Body of pancreas (tissue), 4 donors: ENCODE measurements around the gene HNRNPL. TPM values are rescaled to one million over a fixed set of nuclear protein-coding genes. Genes with fewer than 3 reads are reported as not detected.

Experiments
- ATAC-seq: fragments of 150-250 bp; one replicate; pipeline ENCODE4 v1.9.1; 2016
- DNase-seq, 4 donors: peaks; one replicate each; pipeline ENCODE4 v3.0.0-alpha.2; 2019
- H3K27ac ChIP-seq, 4 donors: fragments of 200-600 bp; sonication (generic); 1 replicate in 3 of 4; 2 replicates in 1 of 4; pipeline versions ENCODE4 v1.5.1 to v1.6.1; 2016 to 2019; ENCODE audit warnings: mild to moderate bottlenecking in 1 of 4, mixed read lengths in 1 of 4, moderate library complexity in 1 of 4
- H3K27me3 ChIP-seq, 2 donors: fragments of 200-600 bp; sonication (generic); one replicate each; pipeline ENCODE4 v1.6.0; 2016; ENCODE audit warnings: mild to moderate bottlenecking in 1 of 2
- H3K36me3 ChIP-seq, 2 donors: fragments of 200-600 bp; sonication (generic); replicated peaks in 1 of 2; 2 replicates each; pipeline ENCODE4 v1.5.1; 2016; ENCODE audit warnings: low read depth in 2 of 2; ENCODE audit not compliant: insufficient read depth in 1 of 2
- H3K4me1 ChIP-seq: fragments of 200-600 bp; sonication (generic); one replicate; pipeline ENCODE4 v1.6.0; 2016
- H3K4me3 ChIP-seq, 2 donors: fragments of 200-600 bp; sonication (generic); 1 replicate in 1 of 2; 2 replicates in 1 of 2; pipeline ENCODE4 v1.5.1; 2016 to 2019
- H3K9me3 ChIP-seq, 3 donors: fragments of 200-600 bp; sonication (generic); 1 replicate in 2 of 3; 2 replicates in 1 of 3; pipeline ENCODE4 v1.5.1; 2016
- CTCF ChIP-seq, 7 experiments: fragments of 450-650 bp in 4 of 7; fragments of 200-600 bp in 3 of 7; sonication (generic) in 3 of 7; IDR thresholded peaks; one replicate each; pipeline ENCODE4 v1.5.1; 2016 to 2019; ENCODE audit warnings: antibody characterized with exemption in 7 of 7
- POLR2A ChIP-seq, 3 donors: fragments of 450-650 bp; IDR thresholded peaks; one replicate each; pipeline ENCODE4 v1.6.1; 2016; ENCODE audit warnings: antibody characterized with exemption in 3 of 3, mild to moderate bottlenecking in 2 of 3
- WGBS, 2 donors: methylation state at CpG; one replicate each; pipeline ENCODE4 v1.1.5; 2017; 5-methylcytosine and 5-hydroxymethylcytosine counted together
- intact Hi-C: fragments of 100-400 bp; cut with DNase I; formaldehyde crosslinking; loops from one replicate; pipeline ENCODE4 v1.15.1; 2023
- total RNA-seq, 2 donors: library from RNA; depleted of rRNA; stranded (reverse); fragments of >200 nt; gene quantifications; one replicate each; pipeline ENCODE4 v1.1.0, GENCODE V29; 2016

Gene HNRNPL
- total RNA-seq, 2 donors from 2014 or later: 80.4 to 139 TPM

- TF ChIP-seq POLR2A (IDR thresholded peaks at IDR 0.05): no peak
- no peak for TF ChIP-seq CTCF (IDR thresholded peaks at IDR 0.05)
- Histone ChIP-seq H3K27ac (no peak overlapping the region), H3K27me3 (no peaks in the 10 kb centered on the region), H3K9me3 (no peaks in the 10 kb centered on the region), H3K4me3 (no peak overlapping the region), H3K4me1 (peaks cover 10% of the 10 kb centered on the region), H3K36me3 (peaks cover 2 to 8% of the 10 kb centered on the region in 2 donors)
- WGBS, 2 donors: 93 to 97% methylated on average over 9 of the region's 9 CpGs
- intact Hi-C loops: no loop called here
- no peak for ATAC-seq
- DNase-seq: no peak
Measured at GRCh38 chr19:38883286-38883685, 33.5 kb upstream of the HNRNPL start.

DNA sequence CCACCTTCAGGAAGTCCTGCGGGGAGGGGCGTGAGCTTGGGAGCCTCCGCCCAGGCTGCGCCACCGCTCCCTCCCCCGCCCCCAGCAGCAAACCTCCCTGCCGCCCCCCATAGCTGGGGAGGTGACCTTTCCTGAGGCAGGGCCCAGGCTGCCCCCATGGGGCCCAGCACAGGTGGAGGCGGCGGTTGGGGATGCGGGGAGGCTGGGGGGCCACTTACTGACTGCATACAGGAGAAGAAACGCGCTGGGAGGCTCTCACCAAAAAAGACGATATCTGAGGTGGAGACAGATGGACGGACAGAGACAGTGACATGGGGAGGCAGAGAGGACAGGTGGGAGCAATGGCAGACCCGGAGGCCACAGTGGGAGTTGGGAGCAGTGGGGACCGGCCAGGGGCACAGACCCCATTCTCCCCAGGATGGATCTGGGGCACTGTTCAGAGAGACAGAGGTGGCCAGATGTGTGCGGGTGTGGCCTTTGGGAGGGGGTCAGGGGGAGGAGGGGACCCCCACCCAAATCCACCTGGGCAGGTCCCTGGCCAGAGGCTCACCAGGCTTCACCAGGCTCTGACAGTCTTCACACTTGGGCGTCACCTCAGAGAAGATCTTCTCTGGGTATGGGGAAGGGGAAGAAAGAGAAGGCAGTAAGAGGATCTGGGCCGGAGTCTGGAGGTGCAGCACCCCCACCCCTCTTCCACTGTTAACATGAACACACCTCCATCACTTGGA lies 31.3 kb upstream of the HNRNPL start:
- H3K4me3 ChIP-seq: no peak overlapping the region
- intact Hi-C loops: no loop called here
- H3K36me3 ChIP-seq: peaks cover 2 to 8% of the 10 kb centered on the region in 2 donors
- ATAC-seq: no peak
- H3K27ac ChIP-seq: no peak overlapping the region
- no peak for DNase-seq
- H3K27me3 ChIP-seq: no peaks in the 10 kb centered on the region
- no peaks in the 10 kb centered on the region for H3K9me3 ChIP-seq
- WGBS, 2 donors: 90 to 93% methylated on average over 12 to 18 of the region's 19 CpGs
- TF ChIP-seq CTCF (IDR thresholded peaks at IDR 0.05) (no peak), POLR2A (IDR thresholded peaks at IDR 0.05) (no peak)
- peaks cover 3% of the 10 kb centered on the region for H3K4me1 ChIP-seq

GRCh38 chr19:38880076-38880881 lies 30.5 kb upstream of the HNRNPL start:
- no peak for DNase-seq
- no peaks in the 10 kb centered on the region for H3K27me3 ChIP-seq
- TF ChIP-seq CTCF (IDR thresholded peaks at IDR 0.05) (no peak), POLR2A (IDR thresholded peaks at IDR 0.05) (no peak)
- no peaks in the 10 kb centered on the region for H3K9me3 ChIP-seq
- H3K27ac ChIP-seq: no peak overlapping the region
- H3K4me3 ChIP-seq: no peak overlapping the region
- peaks cover 2 to 8% of the 10 kb centered on the region in 2 donors for H3K36me3 ChIP-seq
- intact Hi-C loops: no loop called here
- WGBS, 2 donors: 84 to 93% methylated on average over 4 to 18 of the region's 19 CpGs
- ATAC-seq: no peak
- no peaks in the 10 kb centered on the region for H3K4me1 ChIP-seq

GRCh38 chr19:38879400-38879751 lies 29.6 kb upstream of the HNRNPL start:
- Histone ChIP-seq H3K4me3 (no peak overlapping the region), H3K9me3 (no peaks in the 10 kb centered on the region), H3K27ac (no peak overlapping the region), H3K27me3 (no peaks in the 10 kb centered on the region), H3K36me3 (peaks cover 2 to 8% of the 10 kb centered on the region in 2 donors), H3K4me1 (no peaks in the 10 kb centered on the region)
- intact Hi-C loops: no loop called here
- 84% methylated on average over 4 to 11 of the region's 11 CpGs for WGBS, 2 donors
- ATAC-seq (no peak), DNase-seq (no peak)
- TF ChIP-seq CTCF (IDR thresholded peaks at IDR 0.05) (no peak), POLR2A (IDR thresholded peaks at IDR 0.05) (no peak)
